DMS53 (cell line): ENCODE results near the gene FERD3L.

Experiments used
- DNase-seq: peaks from one replicate; lab custom pipeline; 2025; lab: John Stamatoyannopoulos, UW

Gene FERD3L

GRCh38 chr7:19099924-19100323, 45.3 kb downstream of the FERD3L start:
- DNase-seq, result no peak

- DNase-seq, result no peak
Measured at GRCh38 chr7:19099194-19099593, 46.0 kb downstream of the FERD3L start.

GRCh38 chr7:19098510-19098909, 46.7 kb downstream of the FERD3L start:
- DNase-seq, result no peak

- DNase-seq, result no peak
Measured at GRCh38 chr7:19097165-19098055, 47.8 kb downstream of the FERD3L start.

GRCh38 chr7:19095353-19095860, 49.8 kb downstream of the FERD3L start:
- DNase-seq, result no peak
